ENCODE data around the gene RASAL1.

RASAL1 gene

GRCh38 chr12:113062502-113063395 is 72.8 kb downstream of the RASAL1 start:
- in situ Hi-C loops (cut with HindIII; ENCODE audit: low sequenced_read_pairs): loop anchor here (5.0 kb wide), 2 partner anchors 75 to 100 kb away; partner anchors contain the start of gene RASAL1

- in situ Hi-C loops (cut with HindIII; ENCODE audit: low sequenced_read_pairs): loop anchor here (5.0 kb wide), 2 partner anchors 76 to 101 kb away; partner anchors contain the start of gene RASAL1
Observed at GRCh38 chr12:113061061-113061694, 74.4 kb downstream of the RASAL1 start.

- in situ Hi-C loops (cut with HindIII; ENCODE audit: low sequenced_read_pairs): loop anchor here (5.0 kb wide), 2 partner anchors 77 to 102 kb away; partner anchors contain the start of gene RASAL1
Observed at GRCh38 chr12:113060336-113060960, 75.1 kb downstream of the RASAL1 start.

- in situ Hi-C loops (cut with HindIII; ENCODE audit: low sequenced_read_pairs): no loop called here
Observed at GRCh38 chr12:113059071-113059595, 76.4 kb downstream of the RASAL1 start.

GRCh38 chr12:113058553-113058952 is 77.0 kb downstream of the RASAL1 start:
- in situ Hi-C loops (cut with HindIII; ENCODE audit: low sequenced_read_pairs): no loop called here

- in situ Hi-C loops (cut with HindIII; ENCODE audit: low sequenced_read_pairs): no loop called here
Observed at GRCh38 chr12:113057565-113058485, 77.7 kb downstream of the RASAL1 start.

GRCh38 chr12:113056631-113057488 is 78.7 kb downstream of the RASAL1 start, which contains the start of gene DTX1:
DTX1 (plus strand) TSS chr12:113056730; CDS start chr12:113058193, 1,463 bp downstream.
- in situ Hi-C loops (cut with HindIII; ENCODE audit: low sequenced_read_pairs): no loop called here

- in situ Hi-C loops (cut with HindIII; ENCODE audit: low sequenced_read_pairs): no loop called here
Observed at GRCh38 chr12:113056381-113056630, 79.3 kb downstream of the RASAL1 start.

GRCh38 chr12:113055594-113056380 is 79.8 kb downstream of the RASAL1 start:
- in situ Hi-C loops (cut with HindIII; ENCODE audit: low sequenced_read_pairs): no loop called here

GRCh38 chr12:113054948-113055486 is 80.5 kb downstream of the RASAL1 start:
- in situ Hi-C loops (cut with HindIII; ENCODE audit: low sequenced_read_pairs): no loop called here

- in situ Hi-C loops (cut with HindIII; ENCODE audit: low sequenced_read_pairs): no loop called here
Observed at GRCh38 chr12:113052326-113052725, 83.2 kb downstream of the RASAL1 start.

GRCh38 chr12:113051759-113052158 is 83.8 kb downstream of the RASAL1 start:
- in situ Hi-C loops (cut with HindIII; ENCODE audit: low sequenced_read_pairs): no loop called here

GRCh38 chr12:113050795-113051194 is 84.8 kb downstream of the RASAL1 start:
- in situ Hi-C loops (cut with HindIII; ENCODE audit: low sequenced_read_pairs): no loop called here

GRCh38 chr12:113049976-113050742 is 85.4 kb downstream of the RASAL1 start:
- in situ Hi-C loops (cut with HindIII; ENCODE audit: low sequenced_read_pairs): no loop called here

Measured in endothelial cell of hepatic sinusoid (primary cell).